Stimulated activated CD4-positive, alpha-beta T cell treated with anti-CD3 and anti-CD28 coated beads, Interleukin-4, amount 100 ng/mL, for 24 hours (primary cell): ENCODE results near the gene ULK2.
A peak's percentile ranks its signal among the peaks of the same experiment; 100 is the strongest.
"Not testable (repeated sequence)": the region's sequence is repeated elsewhere in the genome, so short reads cannot be mapped to it uniquely, and the experiment has no call there.

Experiments
- DNase-seq: peaks from one replicate; pipeline ENCODE4 v3.0.0-alpha.2; 2020

Gene ULK2

DNA sequence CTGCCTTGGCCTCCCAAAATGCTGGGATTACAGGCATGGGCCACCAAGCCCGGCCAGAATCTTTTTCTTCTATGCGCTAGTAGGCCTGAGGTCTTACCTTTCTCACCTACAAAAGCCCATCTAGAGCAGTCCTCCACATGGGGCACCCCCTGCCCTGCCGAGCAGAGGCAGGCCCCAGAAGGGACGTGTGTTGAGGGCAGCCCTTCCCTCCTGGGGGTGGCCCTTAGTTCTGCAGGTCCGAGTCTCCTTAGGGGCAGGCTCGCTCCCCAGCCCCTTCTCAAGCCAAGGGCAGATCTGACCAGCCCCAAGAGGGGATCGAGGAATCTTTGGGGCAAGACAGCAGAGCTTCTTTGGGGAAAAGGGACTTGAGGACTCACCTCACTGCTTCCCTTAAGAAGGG lies 101.7 kb downstream of the ULK2 start:
- no peak for DNase-seq

GRCh38 chr17:19763991-19764390 lies 103.7 kb downstream of the ULK2 start:
- DNase-seq = not testable (repeated sequence)

- no peak for DNase-seq
Observed at GRCh38 chr17:19763416-19763815, 104.3 kb downstream of the ULK2 start.

GRCh38 chr17:19762515-19762961 lies 105.2 kb downstream of the ULK2 start:
- peak; percentile 59 for DNase-seq

DNA sequence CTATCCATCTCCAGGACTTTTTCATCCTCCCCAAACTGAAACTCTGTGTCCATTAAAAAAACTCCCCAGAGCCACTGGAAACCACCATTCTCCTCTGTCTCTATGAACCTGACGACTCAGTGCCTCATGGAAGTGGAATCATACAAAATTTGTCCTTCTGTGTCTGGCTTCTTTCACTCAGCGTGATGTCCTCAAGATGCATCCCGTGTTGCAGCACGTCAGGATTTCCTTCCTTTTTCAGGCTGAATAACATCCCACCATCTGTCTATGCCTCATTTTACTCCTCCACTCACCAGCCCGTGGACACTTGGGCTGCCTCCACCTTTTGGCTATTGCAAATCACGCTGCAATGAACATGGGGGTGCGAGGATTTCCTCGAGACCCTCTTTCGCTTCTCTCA lies 107.0 kb downstream of the ULK2 start:
- no peak for DNase-seq

GRCh38 chr17:19759568-19760549 lies 107.9 kb downstream of the ULK2 start:
- no peak for DNase-seq

DNA sequence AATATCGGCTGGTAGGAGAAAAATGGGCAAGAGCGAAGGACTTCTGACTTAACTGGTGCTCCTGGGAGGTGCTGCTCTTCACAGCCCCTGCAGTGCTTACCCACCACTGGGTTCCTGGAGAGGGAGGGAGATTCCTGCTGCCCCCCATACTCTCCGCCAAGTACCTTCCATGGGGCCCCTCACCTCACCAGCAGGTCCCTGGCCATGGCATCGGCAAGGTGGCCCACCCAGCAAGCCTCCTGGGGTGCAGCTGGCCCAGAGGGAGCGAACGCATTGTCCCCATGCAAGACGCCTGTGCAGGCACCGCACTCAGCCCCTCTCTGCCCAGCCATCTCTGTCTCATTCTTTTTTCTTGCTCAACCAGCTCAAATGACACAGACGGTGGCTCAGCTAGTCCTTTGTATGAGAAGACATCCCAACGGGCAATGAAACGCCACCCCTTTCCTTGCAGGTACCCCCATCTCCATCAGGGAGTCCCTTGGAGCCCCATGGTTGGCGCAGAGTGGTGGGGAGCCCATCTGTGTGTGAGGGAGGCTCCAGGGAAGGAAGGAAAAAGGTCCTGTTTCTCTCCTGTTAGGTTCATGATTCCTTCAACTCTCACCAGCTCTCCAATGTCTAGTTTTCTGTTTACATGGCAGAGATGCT lies 110.1 kb downstream of the ULK2 start:
- no peak for DNase-seq

GRCh38 chr17:19756546-19756945 lies 111.2 kb downstream of the ULK2 start:
- DNase-seq = no peak

- DNase-seq = no peak
Observed at GRCh38 chr17:19755821-19756510, 111.8 kb downstream of the ULK2 start.

DNA sequence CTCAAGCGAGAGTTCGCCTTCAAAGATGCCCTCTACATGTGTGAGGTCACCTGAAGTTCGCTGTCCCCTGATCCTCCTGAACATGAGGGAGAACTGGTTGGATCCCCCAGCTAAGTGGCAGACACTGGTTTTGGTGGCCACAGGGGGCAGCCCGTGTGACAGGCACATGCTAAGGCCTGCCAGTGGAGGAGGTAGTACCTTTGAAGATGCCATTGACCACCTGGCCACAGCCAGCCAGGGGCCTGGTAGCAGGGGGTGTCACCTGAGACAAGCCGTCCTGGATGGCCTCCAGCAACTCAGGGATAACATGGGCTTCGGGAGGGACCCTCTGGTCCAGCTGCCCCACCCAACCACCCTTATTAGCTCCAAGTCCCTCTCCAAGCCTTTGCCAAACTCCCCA lies 112.3 kb downstream of the ULK2 start:
- DNase-seq = no peak

- no peak for DNase-seq
Observed at GRCh38 chr17:19753661-19754463, 113.9 kb downstream of the ULK2 start.

- no peak for DNase-seq
Observed at GRCh38 chr17:19753051-19753509, 114.7 kb downstream of the ULK2 start.

GRCh38 chr17:19752216-19753050 lies 115.3 kb downstream of the ULK2 start:
- no peak for DNase-seq

DNA sequence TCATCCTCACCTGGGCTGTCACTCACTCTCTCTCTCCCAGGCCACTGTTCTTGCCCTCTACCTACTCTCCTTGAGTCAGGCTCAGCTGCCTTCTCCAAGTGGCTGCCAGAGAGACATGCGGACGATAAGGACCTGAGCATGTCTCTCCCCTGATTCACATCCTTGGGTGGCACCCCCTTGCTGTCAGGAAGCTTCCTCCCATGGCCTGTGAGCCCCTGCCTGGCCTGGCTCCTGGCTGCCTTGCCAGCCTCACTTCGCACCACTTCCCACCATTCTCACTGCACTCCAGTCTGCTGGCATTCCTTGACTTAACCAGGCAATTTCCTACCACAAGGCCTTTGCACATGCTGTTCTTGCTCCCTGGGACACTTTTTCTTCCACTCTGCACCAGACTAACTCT lies 116.9 kb downstream of the ULK2 start:
- DNase-seq = no peak

- DNase-seq = no peak
Observed at GRCh38 chr17:19750020-19750572, 117.6 kb downstream of the ULK2 start.

GRCh38 chr17:19748807-19749193 lies 118.9 kb downstream of the ULK2 start:
- DNase-seq = no peak

DNA sequence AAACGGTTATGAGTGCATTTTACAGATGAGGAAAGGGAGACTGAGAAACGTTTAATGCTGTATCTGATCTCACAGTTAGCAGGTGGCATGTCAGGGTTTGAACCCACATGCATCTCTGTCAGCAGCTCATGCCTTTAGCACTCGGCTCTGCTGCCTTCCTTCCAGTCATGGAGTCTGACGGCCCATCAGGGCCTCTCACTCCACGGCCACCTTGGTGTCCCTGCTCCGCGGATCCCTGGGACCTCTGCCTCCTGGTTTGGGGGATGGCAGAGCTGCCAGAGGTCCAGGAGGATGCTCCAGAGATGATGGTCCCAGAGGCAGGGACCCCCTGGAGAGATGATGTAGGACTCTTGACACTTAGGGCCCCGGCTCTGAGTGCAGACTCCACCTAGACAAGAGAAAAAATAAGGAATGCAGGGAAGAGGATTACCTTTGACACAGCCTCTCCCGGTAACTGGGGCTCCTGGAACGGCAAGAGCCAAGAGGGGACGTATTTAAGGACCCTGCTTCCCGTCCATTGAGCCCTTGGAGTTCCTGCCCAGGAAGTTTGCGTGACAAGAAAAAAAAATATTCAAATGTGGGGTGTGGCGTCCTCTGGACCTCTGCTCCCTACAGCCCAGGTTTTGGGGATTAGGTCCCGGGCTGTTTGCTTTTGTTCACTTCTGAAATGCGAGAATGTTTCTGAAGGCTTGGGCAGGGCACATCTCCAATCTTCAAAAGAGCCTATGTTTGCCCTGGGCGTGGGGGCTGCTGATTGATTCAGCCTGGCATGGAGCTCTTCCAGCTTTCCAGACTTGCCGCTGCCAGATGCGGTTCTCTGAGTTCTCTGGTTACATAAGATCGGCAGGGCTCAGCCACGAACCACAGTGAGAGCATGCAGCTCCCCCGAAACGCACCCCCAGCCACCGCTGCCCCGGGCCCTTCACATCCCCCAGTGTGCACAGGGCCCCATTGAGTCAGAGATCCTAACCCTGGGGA lies 119.6 kb downstream of the ULK2 start, which contains the start of gene ALDH3A1:
TSS of gene ALDH3A1 (minus strand) at position 470 of the 978 bp plus-strand sequence. CDS start 3,169 bp downstream, outside the sequence.
- DNase-seq = no peak

- no peak for DNase-seq
Observed at GRCh38 chr17:19747159-19747719, 120.5 kb downstream of the ULK2 start.

DNA sequence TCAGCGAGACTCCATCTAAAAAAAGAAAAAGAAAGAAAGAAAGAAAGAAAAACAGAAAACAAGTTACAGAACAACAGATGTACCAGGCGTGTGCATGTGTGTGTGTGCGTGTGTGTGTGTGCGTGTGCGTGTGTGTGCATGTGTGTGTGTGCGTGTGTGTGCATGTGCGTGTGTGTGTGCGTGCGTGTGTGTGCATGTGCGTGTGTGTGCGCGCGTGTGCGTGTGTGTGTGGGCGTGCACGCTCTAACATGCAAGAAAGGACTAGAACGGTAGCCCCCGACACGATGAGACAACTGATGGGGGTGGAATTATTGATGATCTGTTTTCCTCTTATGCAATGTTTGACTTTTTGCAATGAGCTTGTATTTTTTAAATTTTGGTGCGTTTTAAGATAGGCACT lies 121.2 kb downstream of the ULK2 start:
- no peak for DNase-seq
